ENCODE results near the gene NTSR1. TPM values are rescaled to one million over a fixed set of nuclear protein-coding genes. Genes with fewer than 3 reads are reported as not detected.

The NTSR1 gene
- total RNA-seq, 1 experiment from 2014 or later: 0.98 TPM

- Histone ChIP-seq H3F3A (ENCODE audit: insufficient read depth, low read depth) (peaks cover 18% of the 10 kb centered on the region; the same call in 1 of the 2 replicates), H3K4me3 (no peak overlapping the region), H3K4me1 (replicated peaks; ENCODE audit: insufficient read depth) (peaks cover 19% of the 10 kb centered on the region), H3K27me3 (ENCODE audit: insufficient read depth, low read depth) (no peaks in the 10 kb centered on the region), H3K4me2 (no peak overlapping the region), H3K9me3 (ENCODE audit: insufficient read depth, low read depth) (no peaks in the 10 kb centered on the region), H3K27ac (no peak overlapping the region), H3K36me3 (ENCODE audit: low read depth) (no peaks in the 10 kb centered on the region), H3K79me2 (ENCODE audit: low read depth) (no peaks in the 10 kb centered on the region), H2AFZ (no peak overlapping the region), H3K9me2 (ENCODE audit: insufficient read depth) (no peaks in the 10 kb centered on the region), H4K20me1 (ENCODE audit: insufficient read depth) (no peaks in the 10 kb centered on the region)
- POLR2A ChIA-PET (ENCODE audit: unreplicated experiment): interaction anchor here (0.5 kb wide), 1 partner anchor 95 kb away, joined by 4 read pairs; no protein-coding TSS in a partner anchor
- TF ChIP-seq CTCF (conservative IDR thresholded peaks at IDR 0.05): no peak
- no peak for TF ChIP-seq EZH2 (IDR thresholded peaks at IDR 0.05; ENCODE audit: low read depth)
- CTCF ChIA-PET: interaction anchor here (2.7 kb wide), 1 partner anchor 87 kb away, joined by 9 read pairs; no protein-coding TSS in a partner anchor
- intact Hi-C loops (cut with micrococcal nuclease; ENCODE audit: unreplicated experiment): loop anchor here (2.0 to 5.0 kb wide), 8 partner anchors 51 to 488 kb away; partner anchors contain the start of genes ADRM1, CABLES2, LAMA5 and RBBP8NL
- no TSS peak for BruUV-seq (replicated peaks)
- no peak for DNase-seq
These were observed 81.4 kb downstream of the NTSR1 start for GRCh38 chr20:62790075-62790474.

GRCh38 chr20:62791301-62792181 is 82.9 kb downstream of the NTSR1 start:
- Histone ChIP-seq H3K4me2 (peak overlapping the region; percentile 30; the same call in 1 of the 2 replicates), H3K9me2 (ENCODE audit: insufficient read depth) (no peaks in the 10 kb centered on the region), H3K9me3 (ENCODE audit: insufficient read depth, low read depth) (no peaks in the 10 kb centered on the region), H3K4me3 (no peak overlapping the region), H4K20me1 (ENCODE audit: insufficient read depth) (no peaks in the 10 kb centered on the region), H3F3A (ENCODE audit: insufficient read depth, low read depth) (peaks cover 28% of the 10 kb centered on the region), H3K4me1 (replicated peaks; ENCODE audit: insufficient read depth) (peaks cover 21% of the 10 kb centered on the region), H2AFZ (no peak overlapping the region), H3K79me2 (ENCODE audit: low read depth) (no peaks in the 10 kb centered on the region), H3K36me3 (ENCODE audit: low read depth) (no peaks in the 10 kb centered on the region), H3K27me3 (ENCODE audit: insufficient read depth, low read depth) (no peaks in the 10 kb centered on the region), H3K27ac (no peak overlapping the region)
- peak; percentile 82 to 90 for DNase-seq
- ChIA-PET POLR2A (ENCODE audit: unreplicated experiment) (interaction anchor here (0.5 to 0.7 kb wide), 3 partner anchors 23 to 148 kb away, joined by 4 to 5 read pairs (median 4); no protein-coding TSS in a partner anchor), CTCF (interaction anchor here (0.6 to 2.7 kb wide), 10 partner anchors 70 to 423 kb away, joined by 3 to 14 read pairs (median 6); no protein-coding TSS in a partner anchor)
- TF ChIP-seq CTCF (conservative IDR thresholded peaks at IDR 0.05): peak; percentile 99
- TF ChIP-seq EZH2 (IDR thresholded peaks at IDR 0.05; ENCODE audit: low read depth): no peak
- no TSS peak for BruUV-seq (replicated peaks)
- intact Hi-C loops (cut with micrococcal nuclease; ENCODE audit: unreplicated experiment): loop anchor here (1.0 to 5.0 kb wide), 11 partner anchors 53 to 489 kb away; partner anchors contain the start of genes ADRM1, CABLES2, LAMA5 and RBBP8NL

GRCh38 chr20:62792182-62792939 is 83.7 kb downstream of the NTSR1 start:
- no peaks in the 10 kb centered on the region for H3K36me3 ChIP-seq (ENCODE audit: low read depth)
- no peaks in the 10 kb centered on the region for H3K27me3 ChIP-seq (ENCODE audit: insufficient read depth, low read depth)
- no TSS peak for BruUV-seq (replicated peaks)
- no peak overlapping the region for H3K27ac ChIP-seq
- CTCF ChIA-PET: interaction anchor here (0.6 to 2.7 kb wide), 7 partner anchors 89 to 424 kb away, joined by 3 to 14 read pairs (median 4); no protein-coding TSS in a partner anchor
- POLR2A ChIA-PET (ENCODE audit: unreplicated experiment): no interaction called here
- intact Hi-C loops (cut with micrococcal nuclease; ENCODE audit: unreplicated experiment): loop anchor here (5.0 kb wide), 6 partner anchors 105 to 490 kb away; partner anchors contain the start of genes ADRM1, CABLES2, LAMA5 and RBBP8NL
- peaks cover 4% of the 10 kb centered on the region for H4K20me1 ChIP-seq (ENCODE audit: insufficient read depth)
- no peak overlapping the region for H2AFZ ChIP-seq
- TF ChIP-seq CTCF (conservative IDR thresholded peaks at IDR 0.05) (no peak), EZH2 (IDR thresholded peaks at IDR 0.05; ENCODE audit: low read depth) (no peak)
- H3K79me2 ChIP-seq (ENCODE audit: low read depth): peaks cover 5% of the 10 kb centered on the region
- H3K4me1 ChIP-seq (replicated peaks; ENCODE audit: insufficient read depth): peaks cover 26% of the 10 kb centered on the region
- DNase-seq: peak in 1 of 2 experiments; percentile 71
- H3K9me2 ChIP-seq (ENCODE audit: insufficient read depth): no peaks in the 10 kb centered on the region
- no peak overlapping the region for H3K4me3 ChIP-seq
- peaks cover 33% of the 10 kb centered on the region for H3F3A ChIP-seq (ENCODE audit: insufficient read depth, low read depth)
- H3K4me2 ChIP-seq: 0 out of 2 replicates have a peak overlapping the region, but pooled peaks have one; percentile 6
- no peaks in the 10 kb centered on the region for H3K9me3 ChIP-seq (ENCODE audit: insufficient read depth, low read depth)

All from PC-9 (cell line).